DMS153 (cell line): ENCODE measurements around the gene SIGLEC11.

Experiments used
- DNase-seq: peaks from one replicate; lab custom pipeline; 2025; lab: John Stamatoyannopoulos, UW

The SIGLEC11 gene

GRCh38 chr19:49906879-49907564, 54.0 kb downstream of the SIGLEC11 start:
- DNase-seq: no peak

GRCh38 chr19:49904136-49904535, 56.8 kb downstream of the SIGLEC11 start:
- DNase-seq: no peak
